HG03025 (cell line): ENCODE measurements around the gene VRK1.
"Not testable (repeated sequence)": the region's sequence is repeated elsewhere in the genome, so short reads cannot be mapped to it uniquely, and the experiment has no call there.

Source experiments
- ATAC-seq: cut with Tn5 transposase; IDR thresholded peaks from one replicate; pipeline ENCODE4 v1.9.1; 2021; ENCODE audit warnings: mild to moderate bottlenecking, moderate library complexity; ENCODE audit not compliant: unreplicated experiment, low FRiP score

VRK1 gene, protein sequence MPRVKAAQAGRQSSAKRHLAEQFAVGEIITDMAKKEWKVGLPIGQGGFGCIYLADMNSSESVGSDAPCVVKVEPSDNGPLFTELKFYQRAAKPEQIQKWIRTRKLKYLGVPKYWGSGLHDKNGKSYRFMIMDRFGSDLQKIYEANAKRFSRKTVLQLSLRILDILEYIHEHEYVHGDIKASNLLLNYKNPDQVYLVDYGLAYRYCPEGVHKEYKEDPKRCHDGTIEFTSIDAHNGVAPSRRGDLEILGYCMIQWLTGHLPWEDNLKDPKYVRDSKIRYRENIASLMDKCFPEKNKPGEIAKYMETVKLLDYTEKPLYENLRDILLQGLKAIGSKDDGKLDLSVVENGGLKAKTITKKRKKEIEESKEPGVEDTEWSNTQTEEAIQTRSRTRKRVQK

DNA sequence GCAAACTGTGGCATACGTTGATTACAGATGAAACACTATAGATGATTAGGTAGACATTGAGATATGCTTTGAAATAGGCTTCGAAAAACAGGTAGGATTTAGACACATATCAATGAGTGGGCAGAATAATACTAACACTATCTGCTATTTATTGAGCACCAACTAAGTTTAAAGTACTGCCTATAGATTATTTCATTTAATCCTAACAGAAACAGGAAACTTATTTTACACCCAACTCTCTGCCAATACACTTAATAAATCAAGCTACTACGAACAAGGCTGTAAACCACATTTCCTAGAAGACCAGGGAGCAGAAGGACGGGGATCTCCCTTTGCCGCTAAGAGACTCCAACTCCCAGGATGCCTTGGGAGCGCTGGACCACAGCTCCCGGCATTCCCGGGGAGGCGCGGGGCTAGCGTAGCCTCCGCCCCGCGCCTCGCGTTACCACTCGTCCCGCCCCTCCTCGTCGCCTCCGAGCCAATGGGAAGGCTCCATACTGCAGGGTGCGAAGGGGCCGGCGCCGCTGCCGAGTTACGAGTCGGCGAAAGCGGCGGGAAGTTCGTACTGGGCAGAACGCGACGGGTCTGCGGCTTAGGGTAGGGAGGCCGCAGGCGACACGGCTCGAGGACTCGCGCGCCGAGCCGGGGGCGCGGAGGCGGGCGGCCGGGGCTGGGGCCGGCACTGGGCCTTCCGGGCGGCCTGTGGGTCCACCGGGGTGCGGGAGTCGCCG lies at the start of gene VRK1:
Gene VRK1, plus strand, starts transcription at position 532 of the 731 bp plus-strand sequence. CDS start 36,090 bp downstream, outside the sequence.
- ATAC-seq: peak; percentile 98

DNA sequence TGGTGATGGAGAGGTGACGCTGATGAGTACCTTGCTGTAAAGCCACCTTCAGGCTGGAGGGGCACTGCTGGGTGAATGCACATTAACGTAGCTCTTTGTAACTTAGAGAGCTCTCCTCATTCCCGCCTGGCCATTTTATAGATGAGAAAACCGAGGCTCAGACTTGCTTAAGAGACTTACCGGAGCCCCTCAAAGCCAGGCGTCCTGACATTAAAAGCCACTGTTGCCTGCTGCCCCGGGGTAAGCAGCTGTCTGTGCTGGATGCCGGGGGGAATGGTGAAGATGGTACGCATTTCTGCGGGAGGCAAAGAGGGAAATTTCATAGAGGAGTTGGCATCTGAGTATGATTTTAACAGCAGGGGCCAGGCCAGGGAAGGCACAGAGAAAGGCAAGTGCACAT lies 49.6 kb upstream of the VRK1 start:
- ATAC-seq: no peak

DNA sequence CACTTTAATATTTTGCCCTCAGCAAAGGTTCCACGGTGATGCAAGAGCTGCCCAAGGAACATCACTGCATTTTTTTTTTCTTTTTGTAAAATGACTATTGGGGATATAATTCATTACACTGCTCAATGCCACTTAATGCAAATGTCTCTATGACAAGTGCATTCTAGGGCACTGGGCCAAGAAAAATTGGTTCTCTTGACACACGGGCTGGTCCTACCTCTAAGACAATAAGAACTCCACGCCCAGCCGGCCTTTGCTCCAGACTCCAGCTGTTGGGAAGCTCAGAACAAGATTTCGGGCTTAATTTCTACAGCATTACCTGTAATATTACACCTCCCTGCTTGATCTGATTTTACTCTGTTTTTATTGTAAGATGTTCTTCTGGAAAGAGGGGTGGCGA lies 48.8 kb upstream of the VRK1 start:
- no peak for ATAC-seq

DNA sequence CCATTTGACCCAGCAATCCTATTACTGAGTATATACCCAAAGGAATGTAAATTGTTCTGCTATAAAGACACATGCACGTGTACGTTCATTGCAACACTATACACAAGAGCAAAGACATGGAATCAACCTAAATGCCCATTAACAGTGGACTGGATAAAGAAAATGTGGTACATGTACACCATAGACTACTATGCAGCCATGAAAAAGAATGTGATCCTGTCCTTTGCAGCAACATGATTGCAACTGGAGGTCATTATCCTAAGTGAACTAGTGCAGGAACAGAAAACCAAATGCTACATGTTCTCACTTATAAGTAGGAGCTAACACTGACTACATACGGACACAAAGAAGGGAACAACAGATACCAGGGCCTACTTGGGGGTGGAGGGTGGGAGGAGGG lies 45.7 kb upstream of the VRK1 start:
- ATAC-seq: no peak

DNA sequence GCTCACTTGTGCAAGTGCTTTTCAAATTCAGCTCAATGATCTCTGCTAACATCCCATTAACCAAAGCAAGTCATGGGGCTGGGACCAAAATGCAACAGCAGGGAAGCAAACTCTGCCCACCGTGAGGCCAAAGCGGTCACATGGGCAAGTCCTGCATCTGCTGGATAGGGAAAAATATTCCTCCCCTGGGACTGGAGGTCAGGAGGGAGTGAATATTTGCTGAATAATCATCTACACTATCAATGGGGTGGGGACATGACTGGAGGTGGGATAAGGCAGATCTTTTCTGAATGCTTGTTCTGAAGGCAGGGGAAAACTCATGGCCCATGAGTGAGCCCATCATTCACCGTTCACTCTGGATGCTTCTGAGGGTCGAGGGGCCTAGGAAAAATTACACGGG lies 45.1 kb upstream of the VRK1 start:
- no peak for ATAC-seq

DNA sequence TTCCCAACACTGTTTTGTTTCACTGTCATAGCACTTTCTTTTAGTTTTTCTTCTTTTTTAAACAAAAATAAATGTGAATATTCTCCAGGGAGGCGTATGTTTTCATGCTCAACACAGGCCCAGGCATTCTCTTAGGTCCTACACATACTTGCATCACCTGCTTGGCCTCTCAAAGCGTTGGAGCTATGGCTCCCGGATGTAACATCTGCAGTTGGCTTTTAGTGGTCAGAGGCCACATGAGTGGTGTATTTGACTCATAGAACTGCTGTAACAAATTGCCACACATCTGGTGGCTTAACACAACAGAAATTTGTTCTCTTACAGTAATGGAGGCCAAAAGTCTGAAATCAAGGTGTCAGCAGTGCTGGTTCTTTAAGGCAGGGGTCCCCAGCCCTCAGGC lies 44.6 kb upstream of the VRK1 start:
- no peak for ATAC-seq

DNA sequence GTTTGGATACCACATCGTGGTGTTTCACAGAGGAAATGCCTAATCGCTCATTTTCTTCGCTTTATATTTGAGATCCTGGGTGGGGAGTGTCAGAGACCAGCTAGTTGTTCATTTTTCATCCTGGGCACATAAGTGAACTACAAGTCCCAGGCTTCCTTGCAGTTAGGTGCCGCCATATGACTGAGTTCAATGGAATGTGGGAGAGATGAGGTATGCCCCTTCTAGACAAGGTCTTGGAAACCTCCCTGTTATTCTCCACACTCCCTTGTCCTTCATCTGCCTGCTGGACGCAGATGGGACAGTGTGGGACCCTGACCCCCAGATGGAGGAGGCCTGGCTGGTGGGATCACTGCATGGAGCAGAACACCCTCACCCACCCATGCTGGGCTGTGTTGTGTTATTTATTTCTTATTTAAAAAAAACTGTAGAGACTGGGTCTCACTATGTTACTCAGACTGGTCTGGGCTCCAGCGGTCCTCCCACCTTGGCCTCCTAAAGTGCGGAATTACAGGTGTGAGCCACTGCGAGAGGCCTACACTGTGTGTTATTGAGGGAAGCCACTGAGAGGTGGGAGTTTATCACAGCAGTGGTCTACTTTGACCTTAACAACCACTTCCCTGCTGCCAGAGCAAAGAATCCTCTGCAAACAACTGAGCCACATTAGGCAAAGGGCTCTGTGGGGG lies 42.9 kb upstream of the VRK1 start:
- no peak for ATAC-seq

DNA sequence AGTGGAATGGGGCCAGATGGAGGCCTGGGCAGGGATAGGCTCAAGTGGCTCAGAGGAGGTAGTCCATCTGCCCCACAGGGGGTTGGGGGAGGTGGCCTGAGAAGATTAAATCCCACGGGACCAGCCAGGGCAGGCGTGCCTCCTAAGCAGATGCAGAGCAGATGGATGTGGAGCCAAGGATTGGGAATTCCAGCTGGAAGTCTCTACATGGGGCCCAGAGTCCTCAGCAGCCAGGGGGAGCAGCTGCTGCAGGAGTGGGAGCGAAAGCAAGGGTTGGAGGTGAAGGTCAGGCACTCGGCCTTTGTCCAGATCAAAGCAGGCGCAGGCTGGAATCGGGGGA lies 42.4 kb upstream of the VRK1 start:
- ATAC-seq: no peak

DNA sequence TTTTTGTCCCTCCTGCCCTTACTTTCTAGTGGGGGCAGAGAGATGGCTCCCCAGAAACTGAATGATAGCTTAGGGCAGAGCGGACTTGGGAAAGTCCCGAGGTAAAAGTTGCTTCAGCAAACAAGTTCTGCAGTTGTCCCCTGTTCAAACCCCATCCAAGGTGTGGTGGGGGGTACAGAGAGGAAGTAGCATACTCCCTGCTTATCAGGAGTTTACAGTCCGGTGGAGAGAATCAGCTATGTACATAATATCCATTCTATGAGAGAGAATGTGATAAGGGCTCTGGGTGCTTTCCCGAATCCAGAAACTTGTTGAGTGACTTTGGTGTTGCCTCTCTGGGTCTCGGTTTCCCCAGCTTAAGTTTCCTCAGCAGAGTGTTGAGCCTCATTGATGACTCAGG lies 40.4 kb upstream of the VRK1 start:
- no peak for ATAC-seq

DNA sequence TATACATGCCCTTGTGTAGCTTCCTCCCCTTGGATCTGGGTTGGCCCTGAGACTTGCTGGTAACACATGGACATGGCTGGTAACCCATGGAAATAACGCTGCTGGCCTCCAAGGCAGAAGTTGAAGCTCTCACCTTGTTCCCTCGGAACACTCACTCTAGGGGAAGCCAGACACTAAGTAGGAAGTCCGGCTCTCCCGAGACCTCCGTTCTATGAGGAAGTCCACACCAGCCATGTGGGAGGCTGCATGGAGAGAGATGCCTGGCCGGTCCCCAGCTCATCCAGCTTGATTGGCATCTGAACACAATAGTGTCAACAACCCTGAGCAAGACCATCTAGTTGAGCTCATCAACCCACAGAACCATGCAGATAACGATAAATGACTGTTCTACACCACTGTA lies 39.7 kb upstream of the VRK1 start:
- no peak for ATAC-seq

DNA sequence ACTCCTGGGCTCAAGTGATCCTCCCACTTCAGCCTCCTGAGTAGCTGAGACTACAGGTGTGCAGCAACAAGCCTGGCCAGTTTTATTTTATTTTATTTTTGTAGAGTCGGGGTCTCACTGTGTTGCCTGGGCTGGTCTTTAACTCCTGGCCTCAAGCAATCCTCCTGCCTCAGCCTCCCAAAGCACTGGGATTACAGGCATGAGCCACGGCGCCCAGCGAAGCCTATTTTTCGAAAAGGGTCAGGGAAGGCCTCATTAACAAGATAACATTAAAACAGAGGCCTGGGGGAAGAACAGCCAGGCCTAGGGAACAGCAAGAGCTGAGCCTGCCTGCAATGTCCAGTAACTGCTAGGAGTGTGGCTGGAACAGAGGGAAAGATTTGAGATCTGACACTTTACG lies 36.1 kb upstream of the VRK1 start:
- ATAC-seq: no peak

DNA sequence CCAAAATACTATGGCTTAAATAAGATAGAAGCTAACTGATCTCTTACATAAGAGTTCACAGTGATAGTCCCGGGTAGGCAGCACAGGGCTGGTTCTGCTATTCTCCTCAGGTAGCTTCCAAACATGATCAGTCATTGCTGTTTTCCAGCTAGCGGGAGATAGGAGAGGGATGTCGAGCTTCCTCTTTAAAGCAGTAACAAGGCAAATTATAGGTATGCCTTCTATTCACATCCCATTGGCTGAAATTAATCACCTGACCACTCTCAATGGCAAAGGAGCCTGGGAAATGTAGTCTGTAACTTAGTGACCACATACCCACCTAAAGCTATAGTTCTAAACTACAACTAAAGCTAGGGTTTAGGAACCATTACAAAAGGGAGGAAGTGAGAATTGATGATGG lies 34.5 kb upstream of the VRK1 start:
- ATAC-seq: peak; percentile 77

DNA sequence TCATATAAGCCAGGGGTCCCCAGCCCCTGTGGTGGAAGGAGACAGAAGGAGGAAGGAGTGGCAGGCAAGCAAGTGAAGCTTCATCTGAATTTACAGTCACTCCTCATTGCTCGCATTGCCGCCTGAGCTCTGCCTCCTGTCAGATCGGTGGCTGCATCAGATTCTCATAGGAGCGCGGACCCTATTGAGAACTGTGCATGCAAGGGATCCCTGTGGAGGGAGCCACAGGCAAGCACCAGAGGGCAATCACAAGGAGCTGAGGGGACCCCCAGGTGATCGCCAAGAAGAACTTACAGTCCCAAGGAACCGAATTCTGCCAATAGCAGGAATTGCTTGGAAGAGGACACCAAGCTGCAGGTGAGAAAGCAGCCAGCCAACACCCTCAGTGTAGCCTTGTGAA lies 33.2 kb upstream of the VRK1 start:
- ATAC-seq: no peak

DNA sequence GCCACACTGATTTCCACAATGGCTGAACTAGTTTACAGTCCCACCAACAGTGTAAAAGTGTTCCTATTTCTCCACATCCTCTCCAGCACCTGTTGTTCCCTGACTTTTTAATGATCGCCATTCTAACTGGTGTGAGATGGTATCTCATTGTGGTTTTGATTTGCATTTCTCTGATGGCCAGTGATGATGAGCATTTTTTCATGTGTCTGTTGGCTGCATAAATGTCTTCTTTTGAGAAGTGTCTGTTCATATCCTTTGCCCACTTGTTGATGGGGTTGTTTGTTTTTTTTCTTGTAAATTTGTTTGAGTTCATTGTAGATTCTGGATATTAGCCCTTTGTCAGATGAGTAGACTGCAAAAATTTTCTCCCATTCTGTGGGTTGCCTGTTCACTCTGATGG lies 32.0 kb upstream of the VRK1 start:
- ATAC-seq: not testable (repeated sequence)

DNA sequence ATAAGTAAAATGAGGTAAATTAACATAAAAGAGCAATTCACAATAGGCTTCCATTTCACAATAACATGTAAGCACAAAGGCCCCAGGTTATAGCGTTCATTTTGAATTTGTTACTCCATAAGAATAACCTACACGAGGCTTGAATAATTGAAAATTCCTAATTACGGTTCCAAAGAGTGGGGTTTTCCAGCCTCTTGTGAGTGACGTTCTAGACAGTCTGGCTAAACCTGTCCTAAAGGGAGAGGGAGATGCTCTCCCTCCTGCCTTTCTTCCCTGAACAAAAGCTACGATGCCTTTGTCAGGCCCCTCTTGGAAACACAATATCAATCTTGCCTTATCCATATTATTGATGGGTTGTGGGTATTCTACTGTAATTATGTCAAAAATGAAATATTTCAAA lies 24.3 kb upstream of the VRK1 start:
- ATAC-seq: no peak

DNA sequence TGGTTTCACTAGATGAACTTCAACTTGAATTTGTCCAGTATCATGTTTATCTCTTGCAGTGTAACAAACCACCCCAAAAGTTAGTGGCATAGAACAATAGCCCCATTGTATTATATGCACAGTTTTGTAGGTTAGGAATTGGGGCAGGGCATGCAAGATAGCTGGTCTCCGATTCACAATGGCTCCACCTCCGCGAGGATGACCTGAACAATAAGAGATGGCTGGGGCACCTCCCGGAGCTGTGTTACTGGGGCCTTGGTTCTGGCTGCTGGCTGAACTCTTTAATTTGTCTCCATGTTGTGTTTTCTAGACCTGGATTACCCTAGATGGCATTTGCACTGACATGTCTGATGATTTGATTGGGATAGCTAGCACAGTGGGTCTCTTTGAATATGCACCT lies 20.4 kb upstream of the VRK1 start:
- no peak for ATAC-seq

DNA sequence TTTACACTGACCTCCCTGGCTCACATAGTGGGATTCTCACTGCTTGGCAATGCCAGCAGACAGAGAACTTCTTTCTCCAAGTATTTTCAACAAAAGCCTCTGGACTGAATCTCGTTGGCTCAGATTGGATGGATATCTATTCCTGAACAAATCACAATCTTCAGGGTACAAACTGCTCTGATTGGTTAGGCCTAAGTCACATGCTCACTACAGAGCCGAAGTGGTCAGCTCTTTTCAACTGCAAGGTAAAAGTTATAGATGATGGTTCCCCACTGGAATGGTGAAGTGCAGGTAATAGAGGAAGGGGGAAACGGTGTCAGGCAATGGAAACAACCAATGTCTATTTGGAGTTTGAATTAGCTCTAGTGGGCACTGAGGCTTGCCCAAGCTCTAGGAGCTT lies 16.7 kb upstream of the VRK1 start:
- ATAC-seq: no peak

DNA sequence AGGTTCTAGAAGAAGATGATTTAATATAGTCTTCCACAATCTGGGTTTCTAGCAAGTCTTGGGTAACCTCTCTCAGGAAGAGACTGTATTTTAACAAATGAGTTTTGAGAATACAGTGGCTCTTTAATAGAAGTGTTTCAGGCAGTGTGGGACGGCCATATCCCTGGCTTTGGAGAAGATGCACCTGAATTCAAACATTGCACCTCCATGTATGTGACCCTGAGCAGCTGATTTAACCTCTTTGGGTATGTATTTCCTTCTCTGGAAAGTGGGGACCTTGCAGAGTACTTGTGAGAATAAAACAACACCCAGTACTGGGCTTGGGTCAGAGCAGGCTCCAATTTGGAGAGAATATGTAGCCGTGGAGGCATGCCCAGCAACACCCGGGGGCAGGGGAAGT lies 15.8 kb upstream of the VRK1 start:
- ATAC-seq: no peak

DNA sequence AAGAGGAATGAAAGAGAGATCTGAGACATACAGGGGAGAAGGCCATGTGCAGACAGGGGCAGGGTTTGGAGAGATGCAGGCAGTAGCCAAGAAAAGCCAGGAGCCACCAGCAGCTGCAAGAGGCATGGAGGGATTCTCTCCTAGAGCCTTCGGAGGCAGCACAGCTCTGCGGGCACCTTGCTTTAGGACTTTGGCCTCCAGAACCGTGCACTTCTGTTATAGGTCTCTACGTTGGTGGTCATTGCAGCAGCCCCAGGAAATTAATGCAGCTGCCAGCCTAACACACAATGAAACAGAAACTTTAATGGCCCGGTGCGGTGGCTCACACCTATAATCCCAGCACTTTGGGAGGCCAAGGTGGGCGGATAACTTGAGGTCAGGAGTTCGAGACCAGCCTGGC lies 14.7 kb upstream of the VRK1 start:
- no peak for ATAC-seq

DNA sequence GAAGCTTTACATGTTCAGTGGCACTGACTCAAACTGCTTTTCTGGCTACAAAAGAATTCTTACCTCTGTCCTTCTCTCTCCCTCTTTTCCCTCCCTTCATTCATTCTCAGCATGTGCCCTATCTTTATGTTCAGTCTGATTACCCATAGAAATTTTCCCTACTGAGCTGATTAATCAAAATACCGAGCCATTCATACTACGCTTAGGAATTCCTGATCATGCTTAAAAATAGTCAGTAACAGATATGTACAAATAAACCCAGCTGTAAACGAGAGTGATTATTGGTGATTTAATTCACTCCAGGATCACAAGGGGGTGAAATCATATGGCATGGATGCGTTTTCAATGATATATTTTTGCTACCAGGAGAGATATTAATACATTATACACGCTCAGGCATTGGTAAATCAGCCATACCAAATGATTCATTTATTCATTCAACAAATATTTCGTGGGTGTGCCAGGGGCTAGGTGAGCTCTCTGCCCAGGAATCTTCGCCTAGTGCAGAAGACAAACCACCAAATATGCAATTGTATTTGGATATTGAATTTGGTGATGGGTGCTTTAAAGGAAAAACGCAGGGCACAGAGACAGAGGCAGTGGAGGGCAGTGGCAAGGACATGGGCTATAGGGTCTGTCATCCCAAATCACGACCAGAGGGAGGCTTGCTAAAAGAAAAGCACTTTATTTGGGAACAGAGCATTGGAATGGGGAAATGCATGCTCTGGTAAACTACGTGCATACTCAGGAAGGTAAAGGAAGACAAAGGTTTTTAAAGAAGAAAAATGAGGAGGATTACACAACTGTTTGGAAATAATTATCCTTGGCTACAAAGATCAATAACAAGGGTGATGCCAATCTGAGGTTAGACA lies 13.9 kb upstream of the VRK1 start:
- no peak for ATAC-seq

DNA sequence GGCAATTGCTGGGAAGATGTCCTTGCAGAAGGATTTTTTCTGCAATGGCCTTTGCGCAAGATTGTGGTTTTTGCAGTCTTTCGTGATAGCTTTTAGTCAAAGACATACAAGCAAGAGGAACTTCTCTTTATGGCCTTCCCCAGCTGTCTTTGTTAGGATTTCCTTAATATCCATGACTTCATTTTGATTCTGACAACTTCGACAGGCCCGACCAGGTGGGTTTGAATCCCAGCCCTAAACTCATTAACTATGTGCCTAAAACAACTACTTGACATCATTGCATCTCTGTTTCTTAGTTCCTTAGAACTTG lies 13.3 kb upstream of the VRK1 start:
- no peak for ATAC-seq
